HG03064 (cell line): ENCODE data around the gene ADCY9.

Experiments
- ATAC-seq: cut with Tn5 transposase; IDR thresholded peaks from one replicate; pipeline ENCODE4 v1.9.1; 2021; ENCODE audit warnings: low read depth; ENCODE audit not compliant: unreplicated experiment

Gene ADCY9

GRCh38 chr16:4124535-4125294 lies 8.5 kb upstream of the ADCY9 start:
- no peak for ATAC-seq

- no peak for ATAC-seq
Observed at GRCh38 chr16:4123616-4124300, 7.5 kb upstream of the ADCY9 start.

- ATAC-seq = no peak
Observed at GRCh38 chr16:4120176-4120575, 3.9 kb upstream of the ADCY9 start.

GRCh38 chr16:4117250-4117578 lies 972 bp upstream of the ADCY9 start:
- ATAC-seq = no peak

- peak; percentile 16 for ATAC-seq
Observed at GRCh38 chr16:4115949-4116318, 308 bp downstream of the ADCY9 start.

- ATAC-seq = peak; percentile 30
Observed at GRCh38 chr16:4115209-4115948, 863 bp downstream of the ADCY9 start.

- ATAC-seq = no peak
Observed at GRCh38 chr16:4114257-4115208, 1.7 kb downstream of the ADCY9 start.

- ATAC-seq = no peak
Observed at GRCh38 chr16:4113358-4114256, 2.6 kb downstream of the ADCY9 start.

GRCh38 chr16:4111748-4112696 lies 4.2 kb downstream of the ADCY9 start:
- no peak for ATAC-seq

GRCh38 chr16:4110680-4111079 lies 5.6 kb downstream of the ADCY9 start:
- ATAC-seq = no peak

GRCh38 chr16:4110065-4110464 lies 6.2 kb downstream of the ADCY9 start:
- no peak for ATAC-seq

GRCh38 chr16:4109250-4109736 lies 6.9 kb downstream of the ADCY9 start:
- ATAC-seq = no peak

- ATAC-seq = no peak
Observed at GRCh38 chr16:4106516-4106915, 9.7 kb downstream of the ADCY9 start.

- no peak for ATAC-seq
Observed at GRCh38 chr16:4105848-4106247, 10.4 kb downstream of the ADCY9 start.

GRCh38 chr16:4103745-4104144 lies 12.5 kb downstream of the ADCY9 start:
- no peak for ATAC-seq

- ATAC-seq = no peak
Observed at GRCh38 chr16:4101421-4102219, 14.6 kb downstream of the ADCY9 start.

- no peak for ATAC-seq
Observed at GRCh38 chr16:4098501-4098900, 17.7 kb downstream of the ADCY9 start.
